K562 (cell line): Measurements from ENCODE around the gene CHRDL1. TPM values are rescaled to one million over a fixed set of nuclear protein-coding genes. Genes with fewer than 3 reads are reported as not detected.

Experiments
- ELF1 ChIP-seq: fragments of 200-800 bp; sonication (Bioruptor generic); IDR thresholded peaks from 2 replicates; pipeline ENCODE4 v1.6.1; 2016; ENCODE audit warnings: missing genetic modification characterization, missing compliant biosample characterization
- GMEB1 ChIP-seq: fragments of 250-450 bp; sonication (Bioruptor Pico); IDR thresholded peaks from 2 replicates; pipeline ENCODE4 v1.4.0; 2020; ENCODE audit warnings: mild to moderate bottlenecking
- JUN ChIP-seq, 2 experiments: sonication (generic) in 1 of 2; formaldehyde crosslinking in 1 of 2; IDR thresholded peaks; 2 replicates each; pipeline versions ENCODE4 v1.6.1 to v1.8.0; 2012 to 2022; ENCODE audit warnings: borderline replicate concordance in 2 of 2, mild to moderate bottlenecking in 2 of 2, improper control_type of control experiment in 1 of 2, low read depth in 1 of 2, low read length in 1 of 2, missing genetic modification reagents in 1 of 2
- MGA ChIP-seq: fragments of 450-650 bp; IDR thresholded peaks from 2 replicates; pipeline ENCODE4 v1.6.1; 2016; ENCODE audit warnings: mild to moderate bottlenecking, moderate library complexity
- MLLT1 ChIP-seq, 2 experiments: fragments of 450-650 bp; IDR thresholded peaks; 2 replicates each; pipeline ENCODE4 v1.6.1; 2016
- PPARD ChIP-seq: fragments of 250-450 bp; sonication (Bioruptor Pico); IDR thresholded peaks from 2 replicates; pipeline ENCODE4 v1.8.0; 2022; ENCODE audit warnings: inconsistent platforms, mild to moderate bottlenecking, moderate library complexity
- SOX6 ChIP-seq: fragments of 450-650 bp; IDR thresholded peaks from 2 replicates; pipeline ENCODE4 v1.6.1; 2014; ENCODE audit warnings: mild to moderate bottlenecking
- TEAD1 ChIP-seq, 2 experiments: fragments of 450-650 bp in 1 of 2; sonication (generic) in 1 of 2; formaldehyde crosslinking; IDR thresholded peaks; 2 replicates each; pipeline versions ENCODE4 v1.4.0 to v1.8.0; 2020 to 2022; ENCODE audit warnings: mild to moderate bottlenecking in 2 of 2, missing genetic modification reagents in 1 of 2
- ZNF175 ChIP-seq: fragments of 200-800 bp; sonication (Bioruptor generic); IDR thresholded peaks from 2 replicates; pipeline ENCODE4 v1.6.1; 2016; ENCODE audit warnings: low read depth, mild to moderate bottlenecking, missing genetic modification characterization, missing compliant biosample characterization
- ZNF639 ChIP-seq, 2 experiments: fragments of 200-800 bp in 1 of 2; sonication (Bioruptor generic) in 1 of 2; sonication (generic) in 1 of 2; formaldehyde crosslinking in 1 of 2; IDR thresholded peaks in 1 of 2; conservative IDR thresholded peaks in 1 of 2; 2 replicates each; pipeline versions ENCODE4 v1.5.0 to v1.6.1; 2016 to 2020; ENCODE audit warnings: missing compliant biosample characterization in 1 of 2, missing genetic modification characterization in 1 of 2, missing genetic modification reagents in 1 of 2
- ZNF766 ChIP-seq: fragments of 200-800 bp; sonication (Bioruptor generic); conservative IDR thresholded peaks from 2 replicates; pipeline ENCODE4 v1.6.1; 2016; ENCODE audit warnings: missing genetic modification characterization, missing compliant biosample characterization
- polyA plus RNA-seq, 8 experiments: library from polyadenylated mRNA; depleted of rRNA in 4 of 8; stranded (reverse) in 5 of 8; unstranded in 3 of 8; fragments of >200 nt; fragmentation: Nextera tagmentation in 2 of 8; fragmentation: Illumina TruSeq in 1 of 8; extraction: Ambion mirVana in 2 of 8; extraction: Trizol in 1 of 8; gene quantifications; 2 replicates each; pipeline versions ENCODE4 v1.2.1 to v1.2.3, GENCODE V29; 2011 to 2014; ENCODE audit warnings: inconsistent platforms in 1 of 8, missing spikeins in 1 of 8
- total RNA-seq, 7 experiments: library from RNA; depleted of rRNA in 6 of 7; stranded (reverse); fragments of >200 nt in 6 of 7; fragmentation: Illumina TruSeq in 2 of 7; extraction: Trizol in 2 of 7; gene quantifications; 2 replicates each; pipeline versions ENCODE4 v1.2.1 to v1.2.3, GENCODE V29; 2011 to 2021; ENCODE audit warnings: low replicate concordance in 1 of 7

Gene CHRDL1
- total and polyA plus RNA-seq, 9 of the 15 experiments (the other 6 are each of a cell fraction or from before 2014, with no cell fraction given): not detected

- no peak for TF ChIP-seq GMEB1 (CRISPR knock-in tag)
- no peak for TF ChIP-seq ZNF639 (CRISPR knock-in tag; conservative IDR thresholded peaks at IDR 0.05 in 1 of 2, IDR thresholded peaks at IDR 0.05 in 1 of 2)
- no peak for TF ChIP-seq ZNF766
- no peak for TF ChIP-seq ZNF175 (CRISPR knock-in tag)
- no peak for TF ChIP-seq TEAD1 (CRISPR knock-in tag; IDR thresholded peaks at IDR 0.05)
- TF ChIP-seq ELF1: no peak
- TF ChIP-seq MLLT1 (IDR thresholded peaks at IDR 0.05): 0 out of 4 replicates have a peak, but pooled peaks of 1 of the 2 experiments have one; percentile 57
- no peak for TF ChIP-seq PPARD (CRISPR knock-in tag)
- no peak for TF ChIP-seq JUN (IDR thresholded peaks at IDR 0.05; ENCODE audit: borderline replicate concordance, low read depth, low read length)
- TF ChIP-seq JUN (CRISPR knock-in tag; IDR thresholded peaks at IDR 0.05; ENCODE audit: borderline replicate concordance): no peak
- TF ChIP-seq SOX6: peak; percentile 21; the same call in 1 of the 2 replicates
- TF ChIP-seq MGA: no peak
Measured at GRCh38 chrX:110722135-110722534, 73.5 kb downstream of the CHRDL1 start (continued).
